GM21723 (cell line): Measurements from ENCODE around the gene RAB36.

Source experiments
- ATAC-seq: cut with Tn5 transposase; IDR thresholded peaks from one replicate; pipeline ENCODE4 v1.9.1; 2021; ENCODE audit warnings: mild to moderate bottlenecking, moderate library complexity; ENCODE audit not compliant: unreplicated experiment

The RAB36 gene

GRCh38 chr22:23203452-23204124, 58.3 kb downstream of the RAB36 start:
- no peak for ATAC-seq

GRCh38 chr22:23204125-23204488, 58.8 kb downstream of the RAB36 start:
- no peak for ATAC-seq

DNA sequence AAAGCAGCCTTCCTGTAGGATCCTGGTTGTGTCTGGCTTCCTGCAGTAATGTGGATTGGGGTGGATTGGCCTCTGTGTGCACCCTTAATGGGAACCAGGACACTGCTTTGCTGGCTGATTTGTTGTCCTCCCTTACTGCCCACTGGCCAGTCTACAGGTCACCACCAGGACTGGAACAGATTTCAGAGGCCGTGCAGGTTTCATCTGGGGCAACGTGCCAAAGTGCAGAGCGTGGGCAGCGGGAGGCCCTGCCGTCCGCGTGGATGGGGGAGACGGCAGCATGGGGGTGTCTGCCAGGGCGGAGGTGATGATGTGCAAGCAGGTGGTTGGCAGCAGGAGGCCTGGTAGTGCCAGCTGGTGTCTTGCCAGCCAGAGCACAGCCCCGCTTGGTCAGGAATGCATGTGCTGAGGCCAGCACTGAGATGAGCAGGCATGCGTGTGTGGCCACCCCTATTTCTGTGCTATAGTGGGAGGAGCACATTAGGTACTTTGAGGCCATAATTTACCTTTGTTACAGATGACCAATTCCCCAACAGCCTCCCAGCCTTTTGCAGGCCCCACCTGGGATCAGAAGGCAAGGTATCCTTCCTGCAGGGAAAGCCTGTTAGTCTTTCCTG, 59.4 kb downstream of the RAB36 start:
- no peak for ATAC-seq

- ATAC-seq = no peak
Measured at GRCh38 chr22:23205339-23206049, 60.2 kb downstream of the RAB36 start.

- ATAC-seq = no peak
Measured at GRCh38 chr22:23206915-23207314, 61.6 kb downstream of the RAB36 start.

DNA sequence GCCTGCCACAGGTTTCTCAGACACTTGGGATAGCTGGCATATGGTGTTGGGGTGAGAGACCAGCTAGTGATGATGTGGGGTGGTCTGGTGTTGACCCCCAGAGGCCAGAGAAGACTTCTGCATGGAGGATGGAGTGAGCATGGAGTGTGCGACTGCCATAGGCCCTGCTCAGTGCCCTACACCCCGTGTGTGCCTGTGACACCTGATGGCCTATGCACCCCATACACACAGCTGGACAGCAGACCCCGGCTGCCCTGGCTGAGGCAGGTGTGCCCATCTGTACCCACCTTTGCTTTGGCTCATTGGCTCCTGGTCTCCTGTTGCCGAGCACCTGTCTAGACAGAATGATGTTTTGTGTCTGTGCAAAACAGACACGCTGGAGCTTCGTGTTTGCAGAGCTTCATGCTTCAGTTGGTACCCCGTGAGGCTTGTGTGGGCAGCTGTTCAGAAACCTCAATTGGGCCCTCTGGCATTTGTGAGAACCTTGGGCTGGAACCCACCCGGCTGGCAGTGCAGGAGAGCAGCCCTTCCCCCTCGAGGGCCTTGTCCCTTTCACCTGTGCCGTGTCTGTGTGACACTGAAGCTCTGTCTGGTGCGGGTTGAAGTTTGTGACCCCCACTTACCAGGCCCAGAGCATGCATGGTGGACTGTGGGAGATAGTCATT, 62.6 kb downstream of the RAB36 start:
- ATAC-seq = no peak

GRCh38 chr22:23210428-23211170, 65.3 kb downstream of the RAB36 start:
- ATAC-seq = no peak

DNA sequence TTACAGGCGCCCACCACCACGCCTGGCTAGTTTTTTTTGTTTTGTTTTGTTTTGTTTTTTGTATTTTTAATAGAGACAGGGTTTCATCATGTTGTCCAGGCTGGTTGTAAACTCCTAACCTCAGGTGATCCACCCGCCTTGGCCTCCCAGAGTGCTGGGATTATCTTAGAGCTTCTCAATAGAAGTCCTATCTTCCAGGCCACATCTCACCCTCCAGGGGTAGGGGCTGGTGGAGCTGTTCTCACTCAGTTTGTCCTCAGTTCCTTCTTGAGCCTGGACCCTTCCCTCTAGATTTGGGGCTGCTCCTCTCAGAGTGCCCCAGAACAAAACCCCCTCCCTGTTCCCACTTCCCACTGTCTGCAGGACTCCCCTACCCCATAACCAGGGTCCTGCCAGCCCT, 66.3 kb downstream of the RAB36 start:
- ATAC-seq = no peak

GRCh38 chr22:23212061-23213021, 67.1 kb downstream of the RAB36 start:
- no peak for ATAC-seq

GRCh38 chr22:23213022-23213555, 67.8 kb downstream of the RAB36 start:
- ATAC-seq = no peak

DNA sequence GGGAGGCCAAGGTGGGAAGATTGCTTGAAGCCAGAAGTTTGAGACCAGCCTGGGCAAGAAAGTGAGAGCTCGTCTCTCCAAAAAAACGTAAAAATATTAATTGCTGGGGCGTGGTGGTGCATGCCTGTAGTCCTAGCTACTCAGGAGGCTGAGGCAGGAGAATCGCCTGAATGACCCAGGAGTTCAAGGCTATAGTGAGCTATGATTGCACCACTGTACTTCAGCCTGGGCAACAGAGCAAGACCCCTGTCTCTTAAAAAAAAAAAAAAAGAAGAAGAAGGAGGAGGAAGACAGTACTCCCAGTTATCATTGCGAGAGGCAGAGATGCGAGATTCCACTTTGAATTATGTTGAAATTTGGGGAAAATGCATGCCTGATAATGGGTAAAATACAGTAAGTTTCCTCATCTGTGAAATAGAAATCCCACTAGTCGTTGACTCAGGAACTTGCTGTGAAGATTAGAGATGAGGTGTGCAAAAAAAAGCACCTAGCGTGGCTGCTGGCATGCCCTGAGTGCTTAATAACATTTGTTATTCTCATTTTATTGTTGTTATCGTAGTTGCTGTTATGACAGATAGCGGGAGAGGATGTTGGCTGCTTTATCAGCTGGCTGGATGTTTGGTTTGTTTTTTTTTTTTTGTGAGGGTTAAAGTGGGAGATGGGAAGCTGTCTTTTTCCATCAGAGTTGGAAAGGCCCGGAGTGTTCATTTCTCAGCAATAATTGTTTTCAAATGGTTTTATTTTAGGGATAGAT, 68.5 kb downstream of the RAB36 start:
- no peak for ATAC-seq
